PC-3 (cell line): ENCODE measurements around the gene KIAA1217. TPM values are rescaled to one million over a fixed set of nuclear protein-coding genes. Genes with fewer than 3 reads are reported as not detected.

Source experiments
- ATAC-seq: fragments of 200-7000 bp; cut with Tn5 transposase; 2 replicates; pipeline ENCODE4 v1.9.1; 2020; ENCODE audit warnings: mild to moderate bottlenecking, moderate library complexity
- BruUV-seq: library from RNA; stranded (reverse); fragments of 400-500 nt; replicated peaks from 2 replicates; lab custom pipeline; 2021; lab: Mats Ljungman, UMichigan
- CTCF ChIA-PET: fragments of 300-600 bp; sonication (Branson Sonifier 250); formaldehyde crosslinking; loops from one replicate; lab custom pipeline; 2022; ENCODE audit warnings: antibody characterized with exemption; lab: Charles Lee
- POLR2A ChIA-PET: fragments of 300-600 bp; sonication (Branson Sonifier 250); formaldehyde crosslinking; loops from one replicate; lab custom pipeline; 2022; ENCODE audit warnings: antibody characterized with exemption; ENCODE audit not compliant: unreplicated experiment; lab: Charles Lee
- DNase-seq: peaks from one replicate; pipeline ENCODE4 v3.0.0-alpha.2; 2015
- H2AFZ ChIP-seq: fragments of 300-600 bp; sonication (generic); 2 replicates; pipeline ENCODE4 v1.6.0; 2016; ENCODE audit warnings: antibody characterized with exemption, low read length
- H3F3A ChIP-seq: fragments of 300-600 bp; sonication (generic); one replicate; pipeline ENCODE4 v1.6.0; 2017; ENCODE audit warnings: antibody characterized with exemption, low read length, control low read depth, mild to moderate bottlenecking; ENCODE audit not compliant: unreplicated experiment
- H3K27ac ChIP-seq: fragments of 300-600 bp; sonication (generic); 2 replicates; pipeline ENCODE4 v1.5.1; 2016; ENCODE audit warnings: mild to moderate bottlenecking, low read length
- H3K27me3 ChIP-seq: fragments of 300-600 bp; sonication (generic); 2 replicates; pipeline ENCODE4 v1.6.1; 2016; ENCODE audit warnings: low read length, mixed read lengths
- H3K36me3 ChIP-seq: fragments of 300-600 bp; sonication (generic); 2 replicates; pipeline ENCODE4 v1.6.1; 2016; ENCODE audit warnings: low read depth, mixed run types, low read length, mixed read lengths
- H3K4me1 ChIP-seq: fragments of 300-600 bp; sonication (generic); 2 replicates; pipeline ENCODE4 v1.5.1; 2016; ENCODE audit warnings: low read length; ENCODE audit not compliant: insufficient read depth
- H3K4me2 ChIP-seq: fragments of 300-600 bp; sonication (generic); 2 replicates; pipeline ENCODE4 v1.6.0; 2016; ENCODE audit warnings: low read length
- H3K4me3 ChIP-seq: fragments of 300-600 bp; sonication (generic); 2 replicates; pipeline ENCODE4 v1.5.1; 2016; ENCODE audit warnings: mild to moderate bottlenecking, low read length, mixed read lengths
- H3K79me2 ChIP-seq: fragments of 300-600 bp; sonication (generic); 2 replicates; pipeline ENCODE4 v1.6.1; 2017; ENCODE audit warnings: low read length, mixed read lengths
- H3K9ac ChIP-seq: fragments of 300-600 bp; sonication (generic); 2 replicates; pipeline ENCODE4 v1.6.0; 2016; ENCODE audit warnings: mild to moderate bottlenecking, low read length
- H3K9me2 ChIP-seq: fragments of 300-600 bp; sonication (generic); replicated peaks from 2 replicates; pipeline ENCODE4 v1.6.1; 2016; ENCODE audit warnings: mixed run types, low read length, mixed read lengths
- H3K9me3 ChIP-seq: fragments of 300-600 bp; sonication (generic); 2 replicates; pipeline ENCODE4 v1.6.1; 2016; ENCODE audit warnings: low read length, mixed read lengths
- H4K20me1 ChIP-seq: fragments of 300-600 bp; sonication (generic); 2 replicates; pipeline ENCODE4 v1.6.1; 2016; ENCODE audit warnings: low read length, mixed read lengths
- EZH2 ChIP-seq: fragments of 300-600 bp; sonication (generic); IDR thresholded peaks from one replicate; pipeline ENCODE4 v1.6.1; 2017; ENCODE audit warnings: antibody characterized with exemption, mild to moderate bottlenecking, low read length; ENCODE audit not compliant: unreplicated experiment
- EZH2phosphoT487 ChIP-seq: fragments of 300-600 bp; sonication (generic); IDR thresholded peaks from 2 replicates; pipeline ENCODE4 v1.6.1; 2018; ENCODE audit warnings: mild to moderate bottlenecking, antibody characterized with exemption, low read length, borderline replicate concordance
- intact Hi-C: fragments of 100-400 bp; cut with micrococcal nuclease; formaldehyde crosslinking; loops from 2 replicates; pipeline ENCODE4 v1.9.0; 2023
- total RNA-seq: library from RNA; depleted of rRNA; stranded (reverse); fragments of >200 nt; gene quantifications from 2 replicates; pipeline ENCODE4 v1.2.3, GENCODE V29; 2014
- TF ChIP-seq, protein P1 (sequence below): fragments of 300-600 bp; sonication (generic); conservative IDR thresholded peaks from 2 replicates; pipeline ENCODE4 v1.5.1; 2017; ENCODE audit warnings: antibody characterized with exemption, low read depth, mild to moderate bottlenecking, low read length

KIAA1217 gene
- total RNA-seq, 1 experiment from 2014 or later = 16.0 TPM

DNA sequence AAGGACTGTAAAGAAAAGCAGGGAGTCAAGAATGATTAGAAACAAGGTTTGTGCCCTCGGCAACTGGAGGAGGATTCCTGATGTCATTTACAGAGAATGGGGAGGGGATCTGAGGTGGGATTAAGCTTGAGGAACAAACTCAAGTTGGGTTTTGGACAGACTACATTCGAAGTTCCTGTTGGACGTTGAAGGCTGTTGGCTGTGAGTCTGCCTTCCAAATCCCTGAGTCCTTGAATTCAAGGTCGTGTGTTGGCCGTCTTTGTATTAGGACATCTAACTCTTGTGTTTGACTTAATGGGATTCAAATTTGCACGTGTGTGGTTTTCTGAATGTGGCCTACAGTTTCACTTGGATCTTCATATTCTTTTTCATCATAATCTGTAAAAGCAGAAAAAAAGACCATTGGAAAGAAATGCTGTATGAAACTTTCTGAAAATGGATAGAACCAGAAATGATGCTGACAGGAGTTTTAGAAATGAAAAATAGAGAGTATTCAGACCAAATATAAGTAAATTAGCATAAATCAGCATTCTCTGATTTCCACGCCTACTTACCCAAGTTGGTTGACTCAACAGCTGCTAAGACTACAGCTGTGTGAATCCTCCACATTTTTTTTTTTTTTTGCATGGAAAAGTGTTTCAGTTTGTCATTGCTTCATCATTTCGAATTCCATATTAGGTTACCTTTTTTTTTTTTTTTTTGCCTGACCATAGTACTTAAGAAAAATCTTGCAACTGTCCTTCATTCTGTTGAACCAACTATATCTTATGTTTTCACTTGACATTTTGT, 94.8 kb downstream of the KIAA1217 start:
- POLR2A ChIA-PET = no interaction called here
- no peaks in the 10 kb centered on the region for H3K79me2 ChIP-seq
- H3K27me3 ChIP-seq = no peaks in the 10 kb centered on the region
- no peak overlapping the region for H3K4me3 ChIP-seq
- intact Hi-C loops = no loop called here
- H3K4me1 ChIP-seq = peaks cover 18% of the 10 kb centered on the region
- H3K9ac ChIP-seq = no peak overlapping the region
- no peak overlapping the region for H3K27ac ChIP-seq
- H3F3A ChIP-seq = no peaks in the 10 kb centered on the region
- no TSS peak for BruUV-seq
- ATAC-seq = no peak
- no peak overlapping the region for H3K4me2 ChIP-seq
- H4K20me1 ChIP-seq = no peaks in the 10 kb centered on the region
- no peaks in the 10 kb centered on the region for H3K36me3 ChIP-seq
- TF ChIP-seq EZH2 (no peak), EZH2phosphoT487 (no peak)
- TF ChIP-seq, protein P1, sequence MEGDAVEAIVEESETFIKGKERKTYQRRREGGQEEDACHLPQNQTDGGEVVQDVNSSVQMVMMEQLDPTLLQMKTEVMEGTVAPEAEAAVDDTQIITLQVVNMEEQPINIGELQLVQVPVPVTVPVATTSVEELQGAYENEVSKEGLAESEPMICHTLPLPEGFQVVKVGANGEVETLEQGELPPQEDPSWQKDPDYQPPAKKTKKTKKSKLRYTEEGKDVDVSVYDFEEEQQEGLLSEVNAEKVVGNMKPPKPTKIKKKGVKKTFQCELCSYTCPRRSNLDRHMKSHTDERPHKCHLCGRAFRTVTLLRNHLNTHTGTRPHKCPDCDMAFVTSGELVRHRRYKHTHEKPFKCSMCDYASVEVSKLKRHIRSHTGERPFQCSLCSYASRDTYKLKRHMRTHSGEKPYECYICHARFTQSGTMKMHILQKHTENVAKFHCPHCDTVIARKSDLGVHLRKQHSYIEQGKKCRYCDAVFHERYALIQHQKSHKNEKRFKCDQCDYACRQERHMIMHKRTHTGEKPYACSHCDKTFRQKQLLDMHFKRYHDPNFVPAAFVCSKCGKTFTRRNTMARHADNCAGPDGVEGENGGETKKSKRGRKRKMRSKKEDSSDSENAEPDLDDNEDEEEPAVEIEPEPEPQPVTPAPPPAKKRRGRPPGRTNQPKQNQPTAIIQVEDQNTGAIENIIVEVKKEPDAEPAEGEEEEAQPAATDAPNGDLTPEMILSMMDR = no peak
- CTCF ChIA-PET = no interaction called here
- H3K9me3 ChIP-seq = no peaks in the 10 kb centered on the region
- DNase-seq = no peak
- no peak overlapping the region for H2AFZ ChIP-seq
- H3K9me2 ChIP-seq = no peaks in the 10 kb centered on the region

DNA sequence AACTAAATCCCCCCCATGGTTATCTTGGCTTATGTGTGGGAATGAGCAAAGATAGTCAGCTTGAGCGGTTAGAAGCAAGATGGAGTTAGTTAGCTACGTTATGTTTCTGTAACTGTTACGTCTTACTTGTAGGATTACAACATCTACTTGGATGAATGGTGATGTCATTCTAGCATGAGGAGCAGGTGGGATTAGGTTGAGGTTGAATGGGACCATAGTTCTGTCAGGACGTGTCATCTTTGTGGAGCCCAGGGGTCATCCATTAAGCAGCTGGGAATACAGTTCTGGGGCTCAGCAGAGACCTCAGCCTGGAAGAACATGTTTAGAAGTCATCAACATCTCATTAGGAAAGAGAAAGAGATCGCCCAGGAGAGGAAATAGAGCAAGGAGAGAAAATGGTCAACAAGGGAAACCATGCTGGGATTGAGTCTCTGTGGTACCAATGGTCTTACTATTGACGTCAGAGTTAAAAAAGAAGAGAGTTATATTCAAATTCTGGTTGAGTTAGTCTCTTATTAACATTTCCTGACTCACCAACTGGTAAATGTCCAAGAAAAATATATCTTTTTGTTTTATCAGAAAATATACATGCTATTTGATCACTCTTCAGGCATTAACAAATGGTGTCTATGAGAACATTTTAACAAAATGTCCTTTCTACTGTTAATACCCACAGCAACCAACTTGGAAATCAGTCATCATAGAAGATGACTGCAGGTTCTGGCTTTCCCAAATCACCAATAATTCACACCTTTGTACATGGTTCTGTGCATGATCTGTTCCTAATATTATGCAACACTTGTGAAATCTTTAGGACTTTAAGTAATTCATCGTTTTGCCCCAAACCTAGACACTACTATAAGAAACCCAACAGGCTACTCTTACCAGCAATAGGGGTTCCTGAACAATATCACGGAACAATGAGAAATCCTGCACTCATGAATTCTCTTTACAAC, 96.9 kb downstream of the KIAA1217 start:
- no peak overlapping the region for H3K4me3 ChIP-seq
- ChIA-PET CTCF (no interaction called here), POLR2A (no interaction called here)
- no peaks in the 10 kb centered on the region for H3K79me2 ChIP-seq
- no peaks in the 10 kb centered on the region for H3K4me1 ChIP-seq
- H3K27ac ChIP-seq = no peak overlapping the region
- H4K20me1 ChIP-seq = no peaks in the 10 kb centered on the region
- BruUV-seq = no TSS peak
- H2AFZ ChIP-seq = no peak overlapping the region
- no peaks in the 10 kb centered on the region for H3F3A ChIP-seq
- H3K9me2 ChIP-seq = no peaks in the 10 kb centered on the region
- intact Hi-C loops = no loop called here
- H3K36me3 ChIP-seq = no peaks in the 10 kb centered on the region
- DNase-seq = no peak
- no peaks in the 10 kb centered on the region for H3K9me3 ChIP-seq
- H3K4me2 ChIP-seq = no peak overlapping the region
- TF ChIP-seq EZH2phosphoT487 = no peak
- TF ChIP-seq, protein P1 = no peak
- TF ChIP-seq EZH2 = no peak
- no peaks in the 10 kb centered on the region for H3K27me3 ChIP-seq
- H3K9ac ChIP-seq = no peak overlapping the region
- ATAC-seq = no peak
